Kidney capillary endothelial cell (primary cell): ENCODE data around the gene RGMA.
"Not testable (repeated sequence)": the region's sequence is repeated elsewhere in the genome, so short reads cannot be mapped to it uniquely, and the experiment has no call there.

Experiments
- DNase-seq: peaks from one replicate; pipeline ENCODE4 v3.0.0-alpha.2; 2018; ENCODE audit warnings: low spot score

Gene RGMA

DNA sequence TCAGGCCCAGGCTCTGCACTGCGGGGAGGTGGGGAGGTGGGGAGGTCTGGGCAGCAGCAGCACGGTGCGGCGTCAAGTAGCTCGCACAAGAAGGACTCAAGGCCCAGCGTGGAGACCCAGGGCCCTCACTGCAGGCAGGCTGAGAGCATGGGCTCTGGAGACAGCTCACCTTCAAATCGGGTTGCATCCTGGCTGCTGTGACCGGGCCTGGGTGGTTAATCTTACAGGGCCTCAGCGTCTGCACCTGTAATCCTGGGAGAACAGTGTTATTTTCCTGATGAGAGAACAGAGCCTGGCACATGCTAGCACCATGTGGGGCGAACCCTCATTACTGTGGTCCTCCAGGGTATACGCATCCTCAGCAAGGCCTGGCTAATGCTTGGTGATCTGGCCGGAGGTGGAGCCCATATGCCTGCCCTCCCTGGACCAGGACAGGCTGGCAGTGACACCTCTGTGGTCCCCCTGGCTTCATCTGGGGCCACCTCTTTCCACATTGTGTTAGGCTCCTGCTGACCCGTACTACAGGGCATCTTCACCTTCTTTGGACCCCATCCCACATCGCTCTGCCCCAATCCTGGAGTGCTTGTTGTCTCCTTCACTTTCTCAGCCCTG, 55.5 kb downstream of the RGMA start:
- DNase-seq: no peak

DNA sequence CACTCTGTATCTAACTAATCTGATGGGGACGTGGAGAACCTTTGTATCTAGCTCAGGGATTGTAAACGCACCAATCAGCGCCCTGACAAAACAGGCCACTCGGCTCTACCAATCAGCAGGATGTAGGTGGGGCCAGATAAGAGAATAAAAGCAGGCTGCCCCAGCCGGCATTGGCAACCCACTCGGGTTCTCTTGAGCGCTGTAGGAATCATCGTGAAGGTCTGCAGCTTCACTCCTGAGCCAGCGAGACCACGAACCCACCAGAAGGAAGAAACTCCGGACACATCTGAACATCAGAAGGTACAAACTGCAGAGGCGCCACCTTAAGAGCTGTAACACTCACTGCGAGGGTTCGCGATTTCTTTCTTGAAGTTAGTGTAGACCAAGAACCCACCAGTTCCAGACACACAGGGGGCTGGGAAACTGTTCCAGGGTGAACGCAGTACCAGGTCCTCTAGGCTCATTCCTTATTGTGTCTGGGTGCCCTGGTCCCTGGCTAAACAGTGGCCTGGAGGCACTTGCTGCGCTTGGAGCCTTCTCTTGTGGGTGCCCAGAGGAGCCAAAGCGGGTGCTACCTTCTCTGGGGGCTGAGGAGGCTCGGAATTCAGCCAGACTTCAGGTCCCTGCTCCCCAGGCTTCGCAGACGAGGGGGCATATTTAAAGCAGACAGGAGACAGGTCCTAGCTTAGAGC, 56.4 kb downstream of the RGMA start:
- DNase-seq: not testable (repeated sequence)

DNA sequence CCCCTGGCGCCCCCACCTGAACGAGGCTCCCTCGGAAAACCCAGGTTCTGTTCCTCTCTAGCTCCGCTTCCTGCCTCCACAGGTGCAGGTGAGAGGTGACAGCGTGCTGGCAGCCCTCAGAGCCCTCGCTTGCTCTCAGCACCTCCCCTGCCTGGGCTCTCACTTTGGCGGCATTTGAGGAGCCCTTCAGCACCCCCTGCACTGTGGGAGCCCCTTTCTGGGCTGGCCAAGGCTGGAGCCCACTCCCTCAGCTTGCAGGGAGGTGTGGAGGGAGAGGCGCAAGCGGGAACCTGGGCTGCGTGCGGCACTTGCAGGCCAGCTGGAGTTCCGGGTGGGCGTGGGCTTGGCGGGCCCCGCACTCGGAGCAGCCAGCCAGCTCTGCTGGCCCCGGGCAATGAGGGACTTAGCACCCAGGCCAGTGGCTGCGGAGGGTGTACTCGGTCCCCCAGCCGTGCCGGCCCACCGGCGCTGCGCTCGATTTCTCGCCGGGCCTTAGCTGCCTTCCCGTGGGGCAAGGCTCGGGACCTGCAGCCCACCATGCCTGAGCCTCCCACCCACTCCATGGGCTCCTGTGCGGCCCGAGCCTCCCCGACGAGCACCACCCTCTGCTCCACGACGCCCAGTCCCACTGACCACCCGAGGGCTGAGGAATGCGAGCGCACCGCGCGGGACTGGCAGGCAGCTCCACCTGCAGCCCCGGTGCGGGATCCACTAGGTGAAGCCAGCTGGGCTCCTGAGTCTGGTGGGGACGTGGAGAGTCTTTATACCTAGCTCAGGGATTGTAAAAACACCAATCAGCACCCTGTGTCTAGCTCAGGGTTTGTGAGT, 57.2 kb downstream of the RGMA start:
- DNase-seq: not testable (repeated sequence)

DNA sequence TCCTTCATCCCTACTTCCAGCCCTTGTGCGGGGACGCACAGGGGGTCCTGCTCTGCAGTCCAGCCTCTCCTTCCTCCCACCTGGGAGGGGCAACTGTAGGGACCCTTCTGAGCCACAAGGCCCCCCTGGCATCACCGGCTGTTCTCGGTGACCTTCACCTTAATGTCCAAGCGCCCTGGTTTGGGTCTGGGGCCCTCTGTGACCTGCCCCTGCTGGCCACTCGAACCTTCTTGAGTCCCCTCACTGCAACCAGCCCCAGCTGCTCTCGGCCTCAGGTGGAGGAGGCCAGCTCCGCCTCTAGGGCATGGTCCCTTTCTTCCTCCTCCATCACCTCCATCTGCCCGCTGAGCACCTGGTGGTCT, 57.9 kb downstream of the RGMA start:
- DNase-seq: no peak

DNA sequence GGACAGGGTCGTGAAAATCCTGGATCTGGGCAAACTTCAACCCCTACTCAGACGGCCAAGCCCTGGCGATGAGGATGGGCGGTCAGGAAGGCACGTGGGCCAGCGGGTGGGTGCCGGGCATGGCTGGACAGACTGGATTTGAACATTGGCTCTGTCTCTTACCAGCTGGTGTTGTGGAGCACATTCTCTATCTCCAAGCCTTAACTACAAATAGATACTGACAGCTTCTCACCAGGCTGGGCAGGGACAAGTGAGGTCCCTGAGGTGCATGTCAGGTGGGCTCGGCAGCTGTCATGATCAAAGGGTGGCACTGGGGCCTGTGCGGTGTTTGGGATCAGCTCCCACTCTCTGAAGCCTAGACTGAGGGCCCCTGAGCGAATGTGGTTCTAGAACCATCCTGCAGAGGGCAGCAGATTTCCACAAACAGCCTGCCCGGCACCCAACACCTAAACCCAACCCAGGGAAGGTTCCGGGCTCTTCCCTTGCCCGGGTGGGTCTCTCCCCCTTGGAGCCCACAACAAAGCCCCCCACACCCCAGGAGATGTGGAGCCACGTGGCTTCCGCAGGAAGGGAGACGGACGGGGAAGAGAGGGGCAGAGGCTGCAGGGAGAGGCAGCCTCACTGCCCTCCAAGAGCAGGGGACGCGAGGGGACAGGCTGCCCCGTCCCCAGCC, 58.4 kb downstream of the RGMA start:
- DNase-seq: peak; percentile 52

DNA sequence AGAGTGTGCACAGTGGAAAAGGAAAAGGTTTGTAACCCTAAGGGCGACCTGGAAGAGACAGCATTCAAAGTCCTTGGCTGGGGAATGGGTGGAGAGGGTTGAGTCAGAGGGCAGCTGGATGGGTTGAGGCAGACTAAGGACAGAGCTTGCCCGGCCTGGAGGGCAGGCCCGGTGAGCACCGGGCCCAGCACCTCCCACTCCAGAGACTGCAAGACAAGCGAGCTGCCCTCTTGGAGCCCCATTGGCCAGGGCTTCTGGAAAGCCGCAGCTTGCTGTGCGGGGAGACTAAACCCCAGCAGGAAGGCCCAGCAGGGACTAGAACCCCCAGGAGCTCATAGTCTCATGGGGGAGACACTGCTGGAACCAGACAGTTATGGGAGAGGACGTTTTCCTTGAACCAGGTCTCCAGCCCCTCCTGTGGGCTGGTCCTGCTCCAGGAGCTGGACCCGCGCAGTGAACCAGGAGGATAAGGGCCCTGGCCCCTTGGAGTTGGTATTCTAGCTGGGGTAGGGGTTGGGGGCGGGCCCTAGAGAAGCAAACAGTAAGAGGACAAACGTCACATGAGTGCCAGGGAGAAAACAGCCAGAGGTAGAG, 59.1 kb downstream of the RGMA start:
- peak; percentile 17 for DNase-seq

DNA sequence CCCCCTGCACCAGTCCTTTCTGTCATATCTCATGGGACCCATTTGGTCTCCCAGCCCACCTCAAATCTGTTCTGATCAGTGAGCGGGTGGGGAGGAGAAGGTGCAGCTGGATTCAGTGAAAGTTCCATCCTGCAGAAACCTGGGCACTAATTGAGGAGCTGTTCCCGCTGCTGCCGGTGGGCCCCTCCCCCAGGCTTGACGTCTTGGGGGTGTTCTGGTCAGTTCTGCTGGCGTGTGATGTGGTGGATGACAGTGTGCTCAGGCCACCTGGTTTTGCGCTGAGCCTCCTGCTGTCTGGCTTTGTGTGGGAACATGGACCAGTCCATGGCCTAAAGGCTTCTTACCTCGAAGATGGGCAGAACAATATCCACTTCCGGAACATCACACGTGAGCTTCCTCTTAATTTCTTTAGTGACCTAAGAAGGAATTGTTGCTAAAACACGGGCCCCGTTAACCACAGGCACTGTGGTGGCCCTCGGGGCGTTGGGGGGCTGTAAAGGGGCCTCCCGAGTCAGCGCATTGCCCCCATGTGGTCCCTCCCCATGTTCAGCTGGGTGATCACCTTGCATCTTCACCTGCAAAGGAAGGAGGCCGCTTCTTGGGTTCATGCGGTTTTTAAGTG, 59.7 kb downstream of the RGMA start:
- DNase-seq: no peak

DNA sequence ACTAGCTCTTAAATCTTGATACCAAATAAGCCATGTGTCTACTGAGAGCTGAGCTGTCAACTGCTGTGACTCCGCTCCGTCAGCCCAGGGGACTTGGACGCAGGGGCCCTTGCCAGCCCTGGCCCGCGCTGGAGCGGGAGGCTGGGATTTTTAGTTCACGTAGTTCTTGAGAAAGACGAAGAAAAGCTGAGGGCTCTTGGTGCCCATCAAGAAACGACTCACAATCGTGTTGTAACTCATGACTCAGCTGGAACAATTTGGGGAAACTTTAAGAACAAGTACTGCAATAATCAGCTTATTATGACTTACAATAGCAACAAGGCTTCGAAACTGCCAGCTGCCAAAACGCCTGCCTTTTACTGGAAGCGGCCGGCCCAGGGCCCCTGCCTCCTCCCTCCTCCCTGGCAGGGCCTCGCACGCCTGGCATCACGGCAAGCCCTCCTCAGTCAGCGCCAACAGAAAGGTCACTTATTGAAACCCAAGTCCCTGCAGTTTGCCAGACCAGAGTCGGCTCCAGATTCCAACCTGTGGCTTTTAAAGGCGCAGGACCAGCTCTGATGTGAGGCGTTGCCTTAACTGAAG, 60.3 kb downstream of the RGMA start:
- DNase-seq: no peak

DNA sequence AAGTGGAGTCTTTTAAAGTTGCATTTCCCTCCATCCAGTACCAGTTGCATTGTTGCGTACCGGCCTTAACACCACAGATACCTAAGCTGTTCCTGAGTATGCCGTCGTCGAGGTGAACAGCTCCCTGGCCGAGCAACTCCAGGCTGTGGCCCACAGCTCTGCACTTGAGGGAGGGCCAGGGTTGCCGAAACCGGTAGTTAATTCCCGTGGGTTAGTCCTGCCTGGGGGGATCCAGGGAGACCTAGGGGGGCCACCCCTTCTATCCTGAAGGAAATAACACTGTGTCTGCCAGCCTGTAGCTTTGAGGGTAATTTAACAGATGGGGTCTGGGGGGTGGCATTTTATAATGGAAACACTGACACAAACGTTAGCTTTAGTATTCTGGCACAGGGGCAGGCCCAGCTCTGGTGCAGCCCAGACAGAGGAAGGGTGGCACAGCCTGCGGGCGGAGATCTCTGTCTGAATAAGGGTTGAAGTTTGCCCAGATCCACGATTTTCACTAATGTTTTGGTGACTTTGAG, 60.8 kb downstream of the RGMA start:
- no peak for DNase-seq

DNA sequence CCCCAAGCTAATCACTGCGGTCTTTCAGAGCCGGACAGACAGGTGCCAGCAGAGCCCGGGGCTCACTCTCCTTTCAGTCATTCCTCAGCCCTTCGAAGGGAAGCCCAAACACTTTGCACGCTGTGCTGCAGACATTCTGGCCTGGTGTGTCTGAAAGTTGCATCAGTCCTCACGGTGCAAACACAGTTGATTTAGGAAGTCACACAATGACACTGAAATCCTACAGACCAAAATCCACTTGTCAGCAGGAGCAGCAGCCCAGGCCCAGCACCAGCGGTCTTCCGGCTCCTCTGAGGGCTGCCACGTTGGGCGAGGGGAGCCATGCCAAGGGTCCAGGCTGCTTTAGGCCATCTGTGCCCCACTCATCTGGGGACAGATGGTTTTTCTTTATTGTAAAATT, 61.6 kb downstream of the RGMA start:
- no peak for DNase-seq

DNA sequence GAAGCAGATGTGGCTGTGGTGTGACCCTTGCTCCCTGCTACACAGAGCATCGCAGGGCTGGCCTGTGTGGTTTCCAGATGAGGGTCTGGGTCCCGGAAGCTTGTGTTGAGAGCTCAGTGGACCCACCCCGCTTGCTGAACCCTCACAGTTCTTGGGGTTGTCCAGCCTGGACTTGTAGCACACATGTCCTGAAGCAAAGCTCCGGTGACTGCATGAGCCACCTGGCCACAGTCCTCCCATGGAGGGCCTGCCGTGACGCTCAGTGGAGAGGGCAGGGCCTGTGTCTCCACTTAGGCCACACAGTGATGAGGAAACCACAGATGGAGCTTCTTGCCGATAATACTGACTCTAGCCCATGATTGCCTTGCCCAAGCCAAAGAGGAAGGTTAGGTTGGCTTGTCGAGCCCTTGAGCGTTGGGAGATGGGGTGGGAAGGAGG, 62.6 kb downstream of the RGMA start:
- no peak for DNase-seq

DNA sequence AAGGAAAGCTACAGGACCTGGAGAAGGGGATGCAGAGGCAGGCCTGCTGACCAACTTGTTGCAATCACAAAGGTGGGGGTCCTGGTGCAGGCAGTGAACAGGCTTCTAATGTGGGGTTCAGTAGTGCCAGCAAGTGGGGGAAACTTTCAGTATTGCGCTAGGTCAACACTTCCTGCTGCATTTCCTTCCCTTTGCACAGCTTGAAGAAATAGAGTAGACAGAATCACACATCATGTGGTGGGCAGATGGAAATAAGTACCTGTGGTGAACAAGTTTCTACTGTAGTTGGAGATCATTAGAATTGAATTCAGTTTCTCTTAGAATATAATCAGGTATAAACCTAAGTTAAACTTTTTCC, 63.4 kb downstream of the RGMA start:
- DNase-seq: no peak

DNA sequence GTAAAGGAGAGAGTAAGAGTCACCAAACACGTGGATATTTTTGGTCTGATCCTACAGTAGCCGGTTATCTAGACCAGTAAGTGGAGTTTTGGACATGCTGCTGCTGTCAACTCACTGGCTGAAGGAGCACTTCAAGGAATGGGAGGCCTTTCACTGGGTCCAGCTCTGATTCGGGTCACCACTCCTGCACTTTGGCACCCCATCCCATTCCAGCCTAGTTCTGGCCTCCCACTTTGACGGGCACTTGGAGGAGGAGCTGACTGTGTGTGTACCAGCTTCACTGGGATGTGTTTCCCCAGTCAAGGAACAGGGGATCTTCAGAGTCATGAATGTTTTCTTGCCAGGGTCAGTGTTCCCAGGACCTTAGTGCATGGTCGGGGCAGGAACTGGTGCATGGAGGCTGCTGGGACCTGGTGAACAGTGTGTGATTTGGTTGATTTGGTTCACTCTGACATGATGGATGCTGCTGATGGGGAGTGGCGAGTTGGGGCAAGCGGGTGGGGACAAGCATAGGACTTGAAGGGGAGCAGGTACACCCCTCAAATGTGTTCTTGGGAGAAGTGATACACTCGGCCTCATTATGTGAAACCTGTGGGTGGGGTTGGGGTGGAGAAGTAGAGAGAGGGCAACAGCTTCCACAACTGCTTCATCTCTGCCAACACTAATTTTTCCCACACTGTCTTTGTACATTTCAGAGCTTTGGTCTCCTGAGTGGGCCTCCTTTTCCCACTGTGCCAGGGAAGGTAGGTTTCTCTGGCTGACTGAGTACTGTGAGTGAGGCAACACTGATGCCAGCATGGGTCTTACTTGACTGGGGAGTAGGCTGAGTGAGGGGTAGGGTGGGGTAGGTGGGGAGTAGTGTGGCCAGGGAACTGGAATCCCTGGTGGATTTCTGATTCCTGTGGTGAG, 64.0 kb downstream of the RGMA start:
- no peak for DNase-seq

DNA sequence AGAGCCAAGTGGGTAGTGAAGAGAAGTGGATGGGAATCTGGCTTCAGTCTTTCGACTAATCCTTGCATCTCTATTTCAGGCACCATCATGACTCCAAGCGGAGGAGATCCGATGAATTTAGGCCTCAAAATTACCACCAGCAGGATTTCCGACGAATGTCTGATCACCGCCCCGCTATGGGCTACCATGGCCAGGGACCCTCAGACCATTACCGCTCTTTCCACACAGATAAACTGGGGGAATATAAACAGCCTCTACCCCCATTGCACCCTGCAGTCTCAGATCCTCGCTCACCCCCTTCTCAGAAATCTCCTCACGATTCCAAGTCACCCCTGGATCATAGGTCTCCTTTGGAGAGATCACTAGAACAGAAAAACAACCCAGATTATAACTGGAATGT, 64.7 kb downstream of the RGMA start:
- no peak for DNase-seq

DNA sequence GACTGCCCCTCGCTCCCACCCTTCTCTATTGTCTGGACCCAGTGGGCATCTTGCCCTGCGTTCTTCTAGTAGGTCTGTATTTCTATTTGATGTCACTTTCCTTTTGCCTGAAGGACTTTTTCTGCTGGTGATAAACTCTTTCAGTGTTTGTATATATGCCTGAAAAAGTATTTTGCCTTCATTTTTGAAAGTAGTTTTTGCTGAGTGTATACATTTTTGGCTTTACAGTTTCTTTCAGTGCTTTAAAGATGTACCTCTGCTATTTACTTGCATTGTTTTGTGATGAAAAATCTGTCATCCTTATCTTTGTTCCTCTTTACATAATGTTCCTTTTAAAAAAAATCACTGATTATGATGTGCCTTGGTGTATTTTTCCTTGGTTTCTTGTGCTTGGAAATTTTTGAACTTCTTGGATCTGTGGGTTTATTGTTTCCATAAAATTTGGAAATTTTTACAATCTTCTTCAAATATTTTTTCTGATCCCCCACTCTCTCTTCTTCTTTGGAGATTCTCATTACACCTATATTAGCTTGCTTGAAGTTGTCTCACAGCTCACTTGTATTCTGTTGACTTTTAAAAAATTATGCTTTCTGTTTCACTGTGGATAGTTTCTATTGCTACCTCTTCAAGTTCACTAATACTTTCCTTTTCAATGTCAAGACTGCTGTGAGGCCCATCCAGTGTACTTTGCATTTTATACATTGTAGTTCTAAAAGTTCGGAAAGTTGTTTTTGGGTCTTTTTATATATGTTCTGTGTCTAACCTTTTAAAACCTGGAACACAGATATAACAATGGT, 67.8 kb downstream of the RGMA start:
- no peak for DNase-seq

DNA sequence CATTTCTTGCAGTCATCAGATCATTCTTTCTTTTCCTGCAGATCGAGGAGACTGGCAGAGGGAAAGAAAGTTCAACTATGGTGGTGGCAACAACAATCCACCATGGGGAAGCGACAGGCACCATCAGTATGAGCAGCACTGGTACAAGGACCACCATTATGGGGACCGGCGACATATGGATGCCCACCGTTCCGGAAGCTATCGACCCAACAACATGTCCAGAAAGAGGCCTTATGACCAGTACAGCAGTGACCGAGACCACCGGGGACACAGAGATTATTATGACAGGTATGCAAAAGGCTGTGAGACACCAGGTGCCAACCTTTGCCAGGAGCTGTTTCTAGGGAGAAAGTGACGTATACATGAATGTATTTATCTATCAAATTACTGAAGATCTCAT, 69.0 kb downstream of the RGMA start:
- no peak for DNase-seq

DNA sequence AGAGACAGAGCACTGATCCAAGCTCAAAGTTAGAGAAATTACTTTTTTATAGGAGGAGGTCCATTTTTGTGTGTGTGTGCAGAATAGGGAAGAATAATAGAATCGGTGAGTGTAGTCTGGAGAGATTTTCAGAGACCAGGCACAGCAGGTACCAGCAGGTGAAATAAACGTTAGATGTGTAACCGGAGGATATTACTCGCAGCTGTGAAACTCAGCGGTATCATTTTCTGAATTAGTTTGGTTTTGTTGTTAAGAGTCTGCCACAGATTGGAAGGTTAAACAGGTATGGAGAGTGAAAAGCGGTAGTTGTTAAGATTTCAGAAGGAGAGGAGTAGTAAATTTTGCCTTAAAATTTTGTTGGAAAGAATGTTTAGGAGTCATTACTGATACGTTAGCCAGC, 69.9 kb downstream of the RGMA start:
- DNase-seq: no peak

DNA sequence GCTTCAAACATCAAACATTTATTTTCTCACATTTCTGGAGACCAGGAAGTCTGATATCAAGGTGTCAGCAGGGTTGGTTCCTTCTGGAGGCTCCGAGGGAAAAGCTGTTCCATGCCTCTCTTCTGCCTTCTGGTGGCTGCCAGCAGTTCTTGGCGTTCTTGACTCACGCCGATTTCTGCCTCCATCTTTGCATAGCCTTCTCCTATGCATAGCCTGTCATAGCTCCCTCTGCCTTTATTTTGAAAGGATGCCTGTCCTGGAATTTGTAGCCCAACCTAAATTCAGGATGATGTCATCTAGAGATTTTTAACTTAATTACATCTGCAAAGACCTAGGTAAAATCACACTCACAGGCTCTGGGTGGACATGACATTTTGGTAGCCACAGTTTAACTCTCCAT, 70.4 kb downstream of the RGMA start:
- DNase-seq: no peak

DNA sequence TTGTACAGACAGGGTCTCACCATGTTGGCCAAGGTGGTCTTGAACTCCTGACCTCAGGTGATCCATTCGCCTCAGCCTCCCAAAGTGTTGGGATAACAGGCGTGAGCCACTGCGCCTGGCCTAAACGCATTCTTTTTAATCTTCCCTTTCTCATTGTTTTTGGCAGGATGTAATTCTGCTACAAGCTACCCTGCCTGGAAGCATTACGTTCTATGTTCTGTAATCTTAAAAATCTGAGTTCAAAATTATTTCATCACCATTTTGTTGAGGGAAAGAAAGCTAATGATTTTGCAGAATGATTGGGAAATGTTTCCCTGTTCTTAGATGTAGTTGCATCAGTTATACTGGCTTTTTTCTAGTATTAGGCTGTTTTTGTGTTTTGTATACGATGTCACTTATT, 71.5 kb downstream of the RGMA start:
- no peak for DNase-seq
